ENCODE measurements around the gene NKD1. TPM values are rescaled to one million over a fixed set of nuclear protein-coding genes. Genes with fewer than 3 reads are reported as not detected.

Gene NKD1
- total RNA-seq, 1 donor = under 0.01 TPM

GRCh38 chr16:50596762-50597450, 48.7 kb downstream of the NKD1 start:
- no peak overlapping the region for H3K27ac ChIP-seq (ENCODE audit: low read depth, low read length)
- no peak overlapping the region for H2AFZ ChIP-seq (ENCODE audit: low read length)
- H3K36me3 ChIP-seq (ENCODE audit: insufficient read depth, low read length) = no peaks in the 10 kb centered on the region
- H3K9me3 ChIP-seq (ENCODE audit: low read depth, low read length) = no peaks in the 10 kb centered on the region
- TF ChIP-seq CTCF (IDR thresholded peaks at IDR 0.05; ENCODE audit: extremely low read depth, low read depth, low read length) = no peak
- no peak overlapping the region for H3K4me3 ChIP-seq (ENCODE audit: insufficient read depth, low read length)
- no peaks in the 10 kb centered on the region for H3K79me2 ChIP-seq (ENCODE audit: insufficient read depth, low read length)
- no peak overlapping the region for H3K4me2 ChIP-seq (ENCODE audit: insufficient read depth, low read length)
- H3K27me3 ChIP-seq (ENCODE audit: insufficient read depth, low read length) = no peaks in the 10 kb centered on the region
- H4K20me1 ChIP-seq (ENCODE audit: insufficient read depth, low read length) = no peaks in the 10 kb centered on the region
- no peaks in the 10 kb centered on the region for H3K4me1 ChIP-seq (ENCODE audit: insufficient read depth, low read length)
- DNase-seq (ENCODE audit: insufficient read length, low spot score, missing footprints) = peak; percentile 52

DNA sequence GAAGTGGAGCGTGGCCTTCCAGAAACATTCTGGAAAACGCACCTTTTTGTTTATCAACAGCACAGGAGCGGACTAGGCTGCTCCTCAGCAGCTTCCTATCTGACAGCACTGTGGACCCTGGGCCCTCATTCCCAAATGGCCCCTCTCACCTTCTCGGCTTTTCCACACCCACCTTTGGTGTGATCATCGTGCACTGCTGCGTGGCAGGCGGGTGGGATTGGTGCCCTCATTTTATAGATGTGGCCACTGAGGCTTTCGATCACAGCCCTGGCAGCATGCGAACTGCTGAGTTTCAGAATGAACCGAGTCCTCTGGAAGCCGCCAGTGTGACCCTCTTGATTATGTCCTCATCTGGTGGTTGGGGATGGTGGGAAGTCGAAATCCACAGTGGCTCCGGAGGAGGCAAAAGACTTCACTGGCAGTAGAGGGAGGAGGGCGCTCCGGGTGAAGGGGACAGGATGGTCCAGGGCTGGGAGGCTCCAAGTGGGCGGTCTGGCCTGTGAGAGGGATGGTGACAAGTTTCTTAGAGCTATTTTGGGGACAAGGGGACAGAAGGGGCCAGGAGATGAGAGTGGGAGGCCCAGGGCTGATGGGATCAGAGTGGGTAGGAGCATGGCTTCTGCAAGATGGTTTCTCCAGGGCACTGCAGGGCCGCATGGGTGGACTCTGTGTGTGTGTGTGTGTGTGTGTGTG, 49.5 kb downstream of the NKD1 start:
- no peak for TF ChIP-seq CTCF (IDR thresholded peaks at IDR 0.05; ENCODE audit: extremely low read depth, low read depth, low read length)
- Histone ChIP-seq H3K4me2 (ENCODE audit: insufficient read depth, low read length) (no peak overlapping the region), H3K4me1 (ENCODE audit: insufficient read depth, low read length) (no peaks in the 10 kb centered on the region), H3K4me3 (ENCODE audit: insufficient read depth, low read length) (no peak overlapping the region), H3K27me3 (ENCODE audit: insufficient read depth, low read length) (no peaks in the 10 kb centered on the region), H3K36me3 (ENCODE audit: insufficient read depth, low read length) (no peaks in the 10 kb centered on the region), H3K9me3 (ENCODE audit: low read depth, low read length) (no peaks in the 10 kb centered on the region), H3K79me2 (ENCODE audit: insufficient read depth, low read length) (no peaks in the 10 kb centered on the region), H3K27ac (ENCODE audit: low read depth, low read length) (no peak overlapping the region), H2AFZ (ENCODE audit: low read length) (no peak overlapping the region), H4K20me1 (ENCODE audit: insufficient read depth, low read length) (no peaks in the 10 kb centered on the region)
- peak; percentile 49 for DNase-seq (ENCODE audit: insufficient read length, low spot score, missing footprints)

DNA sequence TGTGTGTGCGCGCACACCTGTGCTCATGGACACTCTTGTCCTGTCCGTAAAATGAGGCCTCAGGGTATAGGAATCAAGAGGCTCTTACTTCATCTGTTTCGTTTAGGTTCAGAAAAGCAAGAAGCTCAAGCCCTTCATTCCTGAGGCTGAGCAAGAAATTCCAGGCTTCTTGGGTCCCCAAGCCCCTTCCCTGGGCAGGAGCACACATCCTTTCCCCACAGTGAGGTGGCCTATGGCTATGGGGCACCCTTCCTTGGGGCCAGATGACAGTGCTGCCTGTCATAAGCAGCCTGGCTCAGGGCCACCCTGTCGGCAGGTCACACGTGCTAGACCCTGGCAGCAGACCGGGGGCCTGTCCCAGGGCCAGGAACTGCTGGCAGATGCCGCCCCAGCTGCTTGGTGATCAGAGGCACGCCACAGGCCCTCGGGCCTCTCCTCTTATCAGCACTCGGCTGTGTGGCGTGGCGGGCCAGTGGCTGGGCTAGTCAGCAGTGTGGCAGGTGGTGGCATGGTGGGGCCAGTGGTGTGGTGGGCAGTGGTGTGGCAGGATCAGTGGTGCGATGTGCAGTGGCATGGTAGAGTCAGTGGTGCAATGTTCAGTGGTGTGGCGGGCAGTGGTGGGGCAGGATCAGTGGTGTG, 50.2 kb downstream of the NKD1 start:
- H3K79me2 ChIP-seq (ENCODE audit: insufficient read depth, low read length) = no peaks in the 10 kb centered on the region
- H2AFZ ChIP-seq (ENCODE audit: low read length) = no peak overlapping the region
- no peaks in the 10 kb centered on the region for H3K36me3 ChIP-seq (ENCODE audit: insufficient read depth, low read length)
- H3K4me3 ChIP-seq (ENCODE audit: insufficient read depth, low read length) = no peak overlapping the region
- H3K4me1 ChIP-seq (ENCODE audit: insufficient read depth, low read length) = no peaks in the 10 kb centered on the region
- no peak for TF ChIP-seq CTCF (IDR thresholded peaks at IDR 0.05; ENCODE audit: extremely low read depth, low read depth, low read length)
- no peaks in the 10 kb centered on the region for H4K20me1 ChIP-seq (ENCODE audit: insufficient read depth, low read length)
- H3K27me3 ChIP-seq (ENCODE audit: insufficient read depth, low read length) = no peaks in the 10 kb centered on the region
- DNase-seq (ENCODE audit: insufficient read length, low spot score, missing footprints) = peak; percentile 60
- H3K9me3 ChIP-seq (ENCODE audit: low read depth, low read length) = no peaks in the 10 kb centered on the region
- H3K4me2 ChIP-seq (ENCODE audit: insufficient read depth, low read length) = no peak overlapping the region
- no peak overlapping the region for H3K27ac ChIP-seq (ENCODE audit: low read depth, low read length)

GRCh38 chr16:50598936-50599361, 50.8 kb downstream of the NKD1 start:
- H4K20me1 ChIP-seq (ENCODE audit: insufficient read depth, low read length) = no peaks in the 10 kb centered on the region
- no peak overlapping the region for H3K4me3 ChIP-seq (ENCODE audit: insufficient read depth, low read length)
- no peaks in the 10 kb centered on the region for H3K27me3 ChIP-seq (ENCODE audit: insufficient read depth, low read length)
- TF ChIP-seq CTCF (IDR thresholded peaks at IDR 0.05; ENCODE audit: extremely low read depth, low read depth, low read length) = no peak
- no peaks in the 10 kb centered on the region for H3K36me3 ChIP-seq (ENCODE audit: insufficient read depth, low read length)
- no peak overlapping the region for H2AFZ ChIP-seq (ENCODE audit: low read length)
- H3K27ac ChIP-seq (ENCODE audit: low read depth, low read length) = no peak overlapping the region
- no peaks in the 10 kb centered on the region for H3K79me2 ChIP-seq (ENCODE audit: insufficient read depth, low read length)
- DNase-seq (ENCODE audit: insufficient read length, low spot score, missing footprints) = peak; percentile 73
- no peak overlapping the region for H3K4me2 ChIP-seq (ENCODE audit: insufficient read depth, low read length)
- H3K4me1 ChIP-seq (ENCODE audit: insufficient read depth, low read length) = no peaks in the 10 kb centered on the region
- no peaks in the 10 kb centered on the region for H3K9me3 ChIP-seq (ENCODE audit: low read depth, low read length)
